Neural cell (in vitro differentiated cells): ENCODE measurements around the gene SYT5.

Experiments
- EP300 ChIP-seq: fragments of 450-650 bp; conservative IDR thresholded peaks from 2 replicates; pipeline ENCODE4 v1.6.1; 2014; ENCODE audit warnings: antibody characterized with exemption, mild to moderate bottlenecking, moderate library complexity; ENCODE audit not compliant: poor library complexity, severe bottlenecking
- POLR2AphosphoS5 ChIP-seq: IDR thresholded peaks from 2 replicates; pipeline ENCODE4 v1.6.1; 2012
- TF ChIP-seq, protein P1 (sequence below): fragments of 450-650 bp; IDR thresholded peaks from 2 replicates; pipeline ENCODE4 v1.5.1; 2014; ENCODE audit warnings: antibody characterized with exemption, mild to moderate bottlenecking, moderate library complexity; ENCODE audit not compliant: poor library complexity, severe bottlenecking

DNA sequence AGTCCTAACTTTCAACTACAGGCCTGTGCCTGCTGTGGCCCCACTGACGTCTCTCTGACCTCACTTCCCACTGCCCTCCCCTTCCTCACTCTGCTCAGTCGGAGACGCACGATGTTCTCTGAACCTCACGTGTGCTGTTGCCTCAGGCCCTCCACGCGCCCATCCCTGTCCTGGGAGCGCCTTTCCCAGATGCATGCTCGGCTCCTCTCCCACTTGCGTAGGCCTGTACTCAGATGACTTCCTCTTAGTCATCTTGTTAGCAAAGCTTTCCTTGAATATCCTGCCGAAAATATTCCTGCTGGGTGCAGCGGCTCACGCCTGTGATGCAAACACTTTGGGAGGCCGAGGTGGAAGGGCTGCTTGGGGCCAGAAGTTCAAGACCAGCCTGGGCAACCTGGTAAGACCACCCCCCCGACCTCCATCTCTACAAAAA lies 9.3 kb upstream of the SYT5 start:
- TF ChIP-seq POLR2AphosphoS5, result no peak
- TF ChIP-seq, protein P1, sequence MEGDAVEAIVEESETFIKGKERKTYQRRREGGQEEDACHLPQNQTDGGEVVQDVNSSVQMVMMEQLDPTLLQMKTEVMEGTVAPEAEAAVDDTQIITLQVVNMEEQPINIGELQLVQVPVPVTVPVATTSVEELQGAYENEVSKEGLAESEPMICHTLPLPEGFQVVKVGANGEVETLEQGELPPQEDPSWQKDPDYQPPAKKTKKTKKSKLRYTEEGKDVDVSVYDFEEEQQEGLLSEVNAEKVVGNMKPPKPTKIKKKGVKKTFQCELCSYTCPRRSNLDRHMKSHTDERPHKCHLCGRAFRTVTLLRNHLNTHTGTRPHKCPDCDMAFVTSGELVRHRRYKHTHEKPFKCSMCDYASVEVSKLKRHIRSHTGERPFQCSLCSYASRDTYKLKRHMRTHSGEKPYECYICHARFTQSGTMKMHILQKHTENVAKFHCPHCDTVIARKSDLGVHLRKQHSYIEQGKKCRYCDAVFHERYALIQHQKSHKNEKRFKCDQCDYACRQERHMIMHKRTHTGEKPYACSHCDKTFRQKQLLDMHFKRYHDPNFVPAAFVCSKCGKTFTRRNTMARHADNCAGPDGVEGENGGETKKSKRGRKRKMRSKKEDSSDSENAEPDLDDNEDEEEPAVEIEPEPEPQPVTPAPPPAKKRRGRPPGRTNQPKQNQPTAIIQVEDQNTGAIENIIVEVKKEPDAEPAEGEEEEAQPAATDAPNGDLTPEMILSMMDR, result no peak
- no peak for TF ChIP-seq EP300
